HEK293 (cell line): ENCODE measurements around the gene XRCC6.
A peak's percentile ranks its signal among the peaks of the same experiment; 100 is the strongest.
"Not testable (repeated sequence)": the region's sequence is repeated elsewhere in the genome, so short reads cannot be mapped to it uniquely, and the experiment has no call there.

ENCODE experiments used
- CTCF ChIA-PET: fragments of 350-600 bp; formaldehyde crosslinking; extraction: SDS; loops from one replicate; lab custom pipeline; 2021; ENCODE audit warnings: antibody characterized with exemption; lab: Yijun Ruan, JAX
- POLR2A ChIA-PET: fragments of 300-600 bp; formaldehyde crosslinking; extraction: SDS; loops from one replicate; lab custom pipeline; 2020; ENCODE audit warnings: antibody characterized with exemption, inconsistent platforms; lab: Yijun Ruan, JAX
- H3K27ac ChIP-seq: fragments of 200-500 bp; sonication (Bioruptor generic); 2 replicates; pipeline ENCODE4 v1.5.1; 2014; ENCODE audit warnings: low read depth, low read length, control low read depth, inconsistent platforms; ENCODE audit errors: extremely low read depth
- H3K36me3 ChIP-seq, 2 experiments: fragments of 200-500 bp in 1 of 2; sonication (Bioruptor generic) in 1 of 2; 1 replicate in 1 of 2; 2 replicates in 1 of 2; pipeline ENCODE4 v1.5.1; 2014 to 2017; ENCODE audit warnings: inconsistent platforms in 2 of 2, low read length in 2 of 2; ENCODE audit not compliant: control insufficient read depth in 2 of 2, insufficient read depth in 1 of 2
- H3K4me1 ChIP-seq: fragments of 200-500 bp; sonication (Bioruptor generic); 2 replicates; pipeline ENCODE4 v1.5.1; 2014; ENCODE audit warnings: mild to moderate bottlenecking, low read length, inconsistent platforms; ENCODE audit not compliant: control insufficient read depth, insufficient read depth
- H3K4me3 ChIP-seq: 2 replicates; pipeline ENCODE4 v1.5.1; 2011; ENCODE audit warnings: low read depth, mild to moderate bottlenecking, control low read depth, low read length, moderate library complexity
- H3K9me3 ChIP-seq: fragments of 200-500 bp; sonication (Bioruptor generic); 2 replicates; pipeline ENCODE4 v1.5.1; 2014; ENCODE audit warnings: low read depth, low read length, inconsistent platforms; ENCODE audit not compliant: control insufficient read depth, insufficient read depth
- OSR2 ChIP-seq: fragments of 450-650 bp; formaldehyde crosslinking; IDR thresholded peaks from 2 replicates; pipeline ENCODE4 v1.5.1; 2016; ENCODE audit warnings: missing biosample characterization, missing genetic modification characterization
- REST ChIP-seq: fragments of 450-650 bp; formaldehyde crosslinking; IDR thresholded peaks from 2 replicates; pipeline ENCODE4 v1.5.1; 2016; ENCODE audit warnings: missing biosample characterization, missing genetic modification characterization
- TCF7L2 ChIP-seq: IDR thresholded peaks from 2 replicates; pipeline ENCODE4 v1.6.1; 2011; ENCODE audit warnings: low read depth, mild to moderate bottlenecking, inconsistent platforms, low read length, moderate library complexity, borderline replicate concordance
- ZFHX2 ChIP-seq: fragments of 450-650 bp; formaldehyde crosslinking; conservative IDR thresholded peaks from 2 replicates; pipeline ENCODE4 v1.5.1; 2016; ENCODE audit warnings: missing biosample characterization, missing genetic modification characterization
- ZNF112 ChIP-seq: fragments of 450-650 bp; formaldehyde crosslinking; IDR thresholded peaks from 2 replicates; pipeline ENCODE4 v1.5.0; 2017; ENCODE audit warnings: missing biosample characterization, missing genetic modification characterization
- ZNF513 ChIP-seq: fragments of 450-650 bp; IDR thresholded peaks from 2 replicates; pipeline ENCODE4 v1.5.1; 2018; ENCODE audit warnings: missing biosample characterization, missing genetic modification characterization
- ZNF621 ChIP-seq: fragments of 450-650 bp; formaldehyde crosslinking; IDR thresholded peaks from 2 replicates; pipeline ENCODE4 v1.5.1; 2017; ENCODE audit warnings: missing biosample characterization, missing genetic modification characterization
- ZNF76 ChIP-seq: fragments of 450-650 bp; formaldehyde crosslinking; IDR thresholded peaks from 2 replicates; pipeline ENCODE4; 2016; ENCODE audit warnings: low read depth, missing biosample characterization, missing genetic modification characterization, borderline replicate concordance
- ZNF776 ChIP-seq: fragments of 450-650 bp; formaldehyde crosslinking; IDR thresholded peaks from 2 replicates; pipeline ENCODE4 v1.5.0; 2017; ENCODE audit warnings: missing biosample characterization, missing genetic modification characterization, borderline replicate concordance
- TF ChIP-seq, protein P1 (sequence below): fragments of 450-650 bp; formaldehyde crosslinking; IDR thresholded peaks from 2 replicates; pipeline ENCODE4 v1.5.1; 2016; ENCODE audit warnings: missing biosample characterization, missing genetic modification characterization

Gene XRCC6

DNA sequence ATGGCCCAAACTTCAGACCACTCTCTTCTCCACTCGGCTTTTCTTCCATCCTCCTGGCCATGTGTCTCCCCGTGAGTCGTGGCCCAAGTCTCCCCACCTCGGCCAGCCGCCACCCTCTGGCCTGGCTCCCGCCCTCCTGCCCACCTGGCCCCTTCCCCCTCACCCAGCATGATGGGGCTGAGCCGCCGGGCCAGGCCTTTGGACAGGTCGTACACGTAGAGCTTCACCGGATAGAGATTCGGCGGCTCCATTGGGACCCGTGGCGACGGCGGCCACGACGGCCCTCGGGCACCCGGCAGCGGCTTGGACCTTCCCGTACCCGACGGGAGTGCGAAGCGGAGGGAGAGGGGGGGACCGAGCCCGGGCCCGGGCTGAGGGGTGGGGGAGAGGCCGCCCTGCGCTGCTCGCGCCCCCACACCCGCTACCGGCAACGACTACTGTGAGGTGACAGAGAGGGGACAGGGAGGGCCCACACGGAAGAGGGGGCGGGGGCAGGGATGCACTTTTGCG is 451 bp upstream of the XRCC6 start, which contains the start of gene DESI1 (continued):
- TF ChIP-seq, protein P1, sequence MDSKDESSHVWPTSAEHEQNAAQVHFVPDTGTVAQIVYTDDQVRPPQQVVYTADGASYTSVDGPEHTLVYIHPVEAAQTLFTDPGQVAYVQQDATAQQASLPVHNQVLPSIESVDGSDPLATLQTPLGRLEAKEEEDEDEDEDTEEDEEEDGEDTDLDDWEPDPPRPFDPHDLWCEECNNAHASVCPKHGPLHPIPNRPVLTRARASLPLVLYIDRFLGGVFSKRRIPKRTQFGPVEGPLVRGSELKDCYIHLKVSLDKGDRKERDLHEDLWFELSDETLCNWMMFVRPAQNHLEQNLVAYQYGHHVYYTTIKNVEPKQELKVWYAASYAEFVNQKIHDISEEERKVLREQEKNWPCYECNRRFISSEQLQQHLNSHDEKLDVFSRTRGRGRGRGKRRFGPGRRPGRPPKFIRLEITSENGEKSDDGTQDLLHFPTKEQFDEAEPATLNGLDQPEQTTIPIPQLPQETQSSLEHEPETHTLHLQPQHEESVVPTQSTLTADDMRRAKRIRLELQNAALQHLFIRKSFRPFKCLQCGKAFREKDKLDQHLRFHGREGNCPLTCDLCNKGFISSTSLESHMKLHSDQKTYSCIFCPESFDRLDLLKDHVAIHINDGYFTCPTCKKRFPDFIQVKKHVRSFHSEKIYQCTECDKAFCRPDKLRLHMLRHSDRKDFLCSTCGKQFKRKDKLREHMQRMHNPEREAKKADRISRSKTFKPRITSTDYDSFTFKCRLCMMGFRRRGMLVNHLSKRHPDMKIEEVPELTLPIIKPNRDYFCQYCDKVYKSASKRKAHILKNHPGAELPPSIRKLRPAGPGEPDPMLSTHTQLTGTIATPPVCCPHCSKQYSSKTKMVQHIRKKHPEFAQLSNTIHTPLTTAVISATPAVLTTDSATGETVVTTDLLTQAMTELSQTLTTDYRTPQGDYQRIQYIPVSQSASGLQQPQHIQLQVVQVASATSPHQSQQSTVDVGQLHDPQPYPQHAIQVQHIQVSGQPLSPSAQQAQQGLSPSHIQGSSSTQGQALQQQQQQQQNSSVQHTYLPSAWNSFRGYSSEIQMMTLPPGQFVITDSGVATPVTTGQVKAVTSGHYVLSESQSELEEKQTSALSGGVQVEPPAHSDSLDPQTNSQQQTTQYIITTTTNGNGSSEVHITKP = peak; percentile 79
- TF ChIP-seq ZFHX2 (tag by site-specific recombination) = peak; percentile 81
- no peak for TF ChIP-seq ZNF776 (tag by site-specific recombination)
- TF ChIP-seq ZNF112 (tag by site-specific recombination) = no peak
- TF ChIP-seq, all 188 proteins: peak for 37

GRCh38 chr22:41621911-41622179 is 750 bp downstream of the XRCC6 start:
- H3K36me3 ChIP-seq = peaks cover 45 to 47% of the 10 kb centered on the region in 2 experiments
- ChIA-PET CTCF (interaction anchor here (1.5 kb wide), 1 partner anchor 25 kb away, joined by 4 read pairs; no protein-coding TSS in a partner anchor), POLR2A (interaction anchor here (1.1 to 3.5 kb wide), 22 partner anchors 10 to 325 kb away, joined by 3 to 75 read pairs (median 7); partner anchors contain the start of genes CCDC134, CENPM, CSDC2 and PHF5A)

DNA sequence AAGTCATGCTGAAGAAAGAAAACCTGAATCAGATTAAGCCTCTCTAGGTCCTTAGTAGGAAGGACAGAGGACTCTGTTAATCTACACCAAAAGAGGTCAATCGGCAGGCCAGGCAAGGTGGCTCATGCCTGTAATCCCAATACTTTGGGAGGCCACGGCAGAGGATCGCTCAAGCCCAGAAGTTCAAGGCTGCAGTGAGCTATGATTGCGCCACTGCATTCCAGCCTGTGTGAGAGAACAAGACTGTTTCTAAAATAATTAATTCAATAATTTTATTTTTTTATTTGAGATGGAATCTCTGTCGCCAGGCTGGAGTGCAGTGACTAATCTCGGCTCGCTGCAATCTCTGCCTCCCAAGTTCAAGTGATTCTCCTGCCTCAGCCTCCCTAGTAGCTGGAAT is 4.5 kb downstream of the XRCC6 start:
- Histone ChIP-seq H3K9me3 (no peaks in the 10 kb centered on the region), H3K27ac (no peak overlapping the region), H3K4me1 (0 out of 2 replicates have a peak, but pooled peaks cover 3% of the 10 kb centered on the region), H3K36me3 (peaks cover 82% of the 10 kb centered on the region in 2 experiments), H3K4me3 (no peak overlapping the region)
- ChIA-PET POLR2A (interaction anchor here (1.2 to 1.8 kb wide), 2 partner anchors 36 to 42 kb away, joined by 3 to 8 read pairs; partner anchors contain the start of gene PMM1), CTCF (no interaction called here)
- TF ChIP-seq REST = no peak

More at GRCh38 chr22:41621911-41622179, 750 bp downstream of the XRCC6 start:
- Histone ChIP-seq H3K9me3 (no peaks in the 10 kb centered on the region), H3K27ac (peak overlapping the region; percentile 97), H3K4me3 (peak overlapping the region; percentile 98), H3K4me1 (peaks cover 3% of the 10 kb centered on the region; the same call in 1 of the 2 replicates)
- no peak for TF ChIP-seq ZNF76 (tag by site-specific recombination)
- TF ChIP-seq ZNF621 (tag by site-specific recombination) = no peak
- TF ChIP-seq ZNF513 (tag by site-specific recombination) = peak; percentile 46; the same call in 1 of the 2 replicates
- 0 out of 2 replicates have a peak, but pooled peaks have one; percentile 11 for TF ChIP-seq OSR2 (tag by site-specific recombination)
- no peak for TF ChIP-seq TCF7L2

GRCh38 chr22:41631115-41631514 is 10.0 kb downstream of the XRCC6 start:
- H3K4me1 ChIP-seq, CTCF ChIA-PET, H3K4me3 ChIP-seq, H3K27ac ChIP-seq, POLR2A ChIA-PET, H3K9me3 ChIP-seq: not testable (repeated sequence)
- H3K36me3 ChIP-seq = peaks cover 74 to 89% of the 10 kb centered on the region in 2 experiments
